ENCODE measurements around the gene POT1.
A peak's percentile ranks its signal among the peaks of the same experiment; 100 is the strongest.
"Not testable (repeated sequence)": the region's sequence is repeated elsewhere in the genome, so short reads cannot be mapped to it uniquely, and the experiment has no call there.

Gene POT1, protein sequence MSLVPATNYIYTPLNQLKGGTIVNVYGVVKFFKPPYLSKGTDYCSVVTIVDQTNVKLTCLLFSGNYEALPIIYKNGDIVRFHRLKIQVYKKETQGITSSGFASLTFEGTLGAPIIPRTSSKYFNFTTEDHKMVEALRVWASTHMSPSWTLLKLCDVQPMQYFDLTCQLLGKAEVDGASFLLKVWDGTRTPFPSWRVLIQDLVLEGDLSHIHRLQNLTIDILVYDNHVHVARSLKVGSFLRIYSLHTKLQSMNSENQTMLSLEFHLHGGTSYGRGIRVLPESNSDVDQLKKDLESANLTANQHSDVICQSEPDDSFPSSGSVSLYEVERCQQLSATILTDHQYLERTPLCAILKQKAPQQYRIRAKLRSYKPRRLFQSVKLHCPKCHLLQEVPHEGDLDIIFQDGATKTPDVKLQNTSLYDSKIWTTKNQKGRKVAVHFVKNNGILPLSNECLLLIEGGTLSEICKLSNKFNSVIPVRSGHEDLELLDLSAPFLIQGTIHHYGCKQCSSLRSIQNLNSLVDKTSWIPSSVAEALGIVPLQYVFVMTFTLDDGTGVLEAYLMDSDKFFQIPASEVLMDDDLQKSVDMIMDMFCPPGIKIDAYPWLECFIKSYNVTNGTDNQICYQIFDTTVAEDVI

DNA sequence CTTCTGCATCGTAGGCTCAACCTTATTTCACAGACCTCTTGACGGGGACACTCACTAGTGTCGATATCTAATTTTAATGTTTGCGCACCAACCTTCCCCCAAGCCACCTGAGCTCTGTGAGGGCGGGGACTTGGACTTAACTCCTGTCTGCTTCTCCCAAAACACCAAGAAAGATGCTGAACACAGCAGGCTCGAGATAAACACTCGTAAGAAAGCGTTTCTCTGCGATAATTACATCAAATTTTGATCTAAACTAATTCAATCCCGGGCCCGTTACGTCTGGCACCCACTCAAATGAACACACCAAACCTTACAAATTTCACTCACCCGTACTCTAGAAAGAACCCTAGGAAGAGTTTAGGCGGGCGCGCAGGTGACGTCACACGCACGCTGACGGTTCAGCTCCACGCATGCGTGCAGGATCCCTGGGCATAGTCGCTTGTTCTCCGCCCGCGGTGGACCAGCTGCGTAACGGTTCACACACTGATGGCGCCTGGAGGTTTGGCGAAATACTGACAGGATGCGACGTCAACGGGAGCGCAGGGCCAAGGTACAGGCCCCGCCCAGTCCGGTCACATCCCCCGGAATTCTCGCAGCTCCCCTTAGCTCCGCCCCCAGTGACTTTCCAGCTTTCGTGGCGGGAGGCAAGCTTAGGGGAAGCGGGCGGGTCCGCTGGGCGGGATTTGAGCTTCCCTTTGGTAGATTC lies at the start of gene POT1:
Gene POT1, minus strand, starts transcription at position 359 of the 706 bp plus-strand sequence. CDS start 32,652 bp downstream, outside the sequence.
- peak; percentile 94 for DNase-seq

DNA sequence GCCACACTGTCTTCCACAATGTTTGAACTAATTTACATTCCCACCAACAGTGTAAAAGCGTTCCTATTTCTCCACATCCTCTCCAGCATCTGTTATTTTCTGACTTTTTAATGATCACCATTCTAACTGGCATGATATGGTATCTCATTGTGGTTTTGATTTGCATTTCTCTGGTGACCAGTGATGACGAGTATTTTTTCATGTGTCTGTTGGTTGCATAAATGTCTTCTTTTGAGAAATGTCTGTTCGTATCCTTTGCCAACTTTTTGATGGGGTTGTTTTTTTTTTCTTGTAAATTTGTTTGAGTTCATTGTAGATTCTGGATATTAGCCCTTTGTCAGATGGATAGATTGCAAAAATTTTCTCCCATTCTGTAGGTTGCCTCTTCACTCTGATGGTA lies 45.5 kb upstream of the POT1 start:
- DNase-seq, result not testable (repeated sequence)

DNA sequence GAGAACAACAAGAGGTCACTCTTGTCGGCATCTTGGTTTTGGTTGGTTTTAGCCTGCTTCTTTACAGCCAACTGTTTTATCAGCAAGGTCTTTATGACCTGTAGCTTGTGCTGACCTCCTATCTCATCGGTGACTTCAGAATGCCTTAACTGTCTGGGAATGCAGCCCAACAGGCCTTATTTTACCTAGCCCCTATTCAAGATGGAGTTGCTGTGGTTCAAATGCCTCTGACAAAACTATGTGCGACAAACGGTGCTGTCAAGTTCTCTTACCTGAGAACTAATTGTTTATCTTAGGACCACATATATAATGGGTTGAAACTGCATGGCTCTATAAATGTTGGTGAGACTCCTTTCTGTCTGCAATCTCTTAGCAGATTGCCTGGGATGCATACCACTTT lies 35.9 kb upstream of the POT1 start:
- no peak for DNase-seq

DNA sequence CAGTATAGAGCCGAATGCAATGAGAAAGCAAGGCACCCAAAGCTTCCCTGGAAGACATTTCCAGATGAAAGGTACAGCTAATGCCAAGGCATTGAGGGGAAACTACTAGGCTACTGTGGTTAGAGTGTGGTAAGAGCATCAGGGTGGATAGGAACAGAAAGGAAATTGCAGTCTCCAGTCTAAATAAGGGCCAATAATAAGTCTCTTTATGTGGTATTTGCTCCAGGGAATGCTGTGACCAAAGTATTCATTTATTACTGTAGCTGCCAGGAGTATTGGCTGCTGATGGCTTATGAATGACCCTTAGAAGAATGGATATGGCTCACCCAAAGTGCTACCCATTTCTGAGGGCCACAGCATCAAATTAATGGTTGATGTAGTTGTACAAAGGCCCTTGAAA lies 30.1 kb upstream of the POT1 start:
- DNase-seq, result no peak

DNA sequence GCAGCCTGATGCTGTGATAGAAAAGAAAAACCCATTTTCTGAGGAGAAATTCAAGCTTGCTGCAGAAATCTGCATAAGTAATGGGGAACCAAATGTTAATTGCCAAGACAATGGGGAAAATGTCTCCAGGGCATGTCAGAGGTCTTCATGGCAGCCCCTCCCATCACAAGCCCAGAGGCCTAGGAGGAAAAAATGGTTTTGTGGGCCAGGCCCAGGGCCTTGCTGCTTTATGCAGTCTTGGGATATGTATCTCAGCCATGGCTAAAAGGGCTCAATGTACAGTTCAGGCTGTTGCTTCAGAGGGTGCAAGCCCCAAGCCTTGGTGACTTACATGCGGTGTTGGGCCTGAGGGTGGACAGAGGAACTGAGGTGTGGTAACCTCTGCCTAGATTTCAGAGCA lies 28.3 kb upstream of the POT1 start:
- not testable (repeated sequence) for DNase-seq

DNA sequence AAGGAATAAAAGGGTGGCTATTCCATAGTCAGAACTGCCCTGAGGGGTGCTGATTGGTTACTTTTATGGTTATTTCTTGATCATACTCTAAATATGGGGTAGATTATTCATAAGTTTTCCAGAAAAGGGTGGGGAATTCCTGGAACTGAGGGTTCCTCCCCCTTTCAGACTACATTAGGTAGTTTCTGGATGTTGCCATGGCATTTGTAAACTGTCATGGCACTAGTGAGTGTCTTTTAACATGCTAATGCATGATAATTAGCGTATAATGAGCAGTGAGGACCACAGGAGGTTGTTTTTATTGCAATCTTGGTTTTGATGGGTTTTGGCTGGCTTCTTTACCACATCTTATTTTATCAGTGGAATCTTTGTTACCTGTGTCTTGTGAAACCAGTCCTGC lies 26.5 kb upstream of the POT1 start:
- no peak for DNase-seq

DNA sequence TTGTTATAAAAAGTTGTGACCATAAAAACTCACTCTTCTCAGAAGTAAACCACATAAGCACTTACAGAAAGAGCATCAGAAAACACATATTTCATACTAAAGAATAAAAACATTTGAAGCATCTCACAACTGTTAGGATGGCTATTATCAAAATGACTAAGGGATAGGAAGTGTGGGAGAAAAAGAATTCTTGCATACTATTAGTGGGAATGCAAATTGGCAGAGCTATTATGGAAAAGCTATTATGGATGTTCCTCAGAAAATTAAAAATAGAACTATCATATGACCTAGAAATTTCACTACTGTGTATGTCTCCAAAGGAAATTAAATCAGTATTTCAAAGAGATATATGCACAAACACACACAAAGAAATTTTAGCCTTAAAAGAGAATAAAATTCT lies 25.2 kb upstream of the POT1 start:
- DNase-seq, result no peak

DNA sequence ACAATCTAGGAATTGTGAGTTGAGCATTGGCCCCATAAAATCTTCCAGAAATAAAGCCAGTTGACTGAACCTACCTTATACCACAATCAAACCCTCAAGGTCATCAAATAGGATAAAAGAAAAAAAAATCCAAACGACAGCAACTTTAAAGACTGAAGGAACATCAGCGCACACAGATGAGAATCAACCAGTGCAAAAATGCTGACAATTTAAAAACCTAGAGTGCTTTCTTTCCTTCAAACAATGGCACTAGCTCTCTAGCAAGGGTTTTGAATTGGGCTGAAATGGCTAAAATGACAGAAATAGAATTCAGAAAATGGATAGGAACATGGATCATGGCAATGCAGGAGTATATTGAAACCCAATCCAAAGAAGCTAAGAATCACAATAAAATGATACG lies 16.1 kb upstream of the POT1 start:
- DNase-seq, result no peak

DNA sequence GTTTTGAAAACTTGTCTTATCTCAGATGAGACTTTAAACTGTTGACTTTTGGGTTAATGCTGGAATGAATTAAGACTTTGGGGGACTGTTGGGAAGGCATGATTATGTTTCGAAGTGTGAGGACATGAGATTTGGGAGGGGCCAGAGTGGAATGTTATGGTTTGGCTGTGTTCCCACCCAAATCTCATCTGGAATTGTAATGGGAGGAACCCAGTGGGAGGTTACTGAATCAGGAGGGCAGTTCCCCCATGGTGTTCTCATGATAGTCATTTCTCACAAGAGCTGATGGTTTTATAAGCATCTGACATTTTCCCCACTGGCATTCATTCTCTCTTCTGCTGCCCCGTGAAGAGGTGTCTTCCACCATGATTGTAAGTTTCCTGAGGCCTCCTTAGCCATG lies 13.8 kb upstream of the POT1 start:
- no peak for DNase-seq

DNA sequence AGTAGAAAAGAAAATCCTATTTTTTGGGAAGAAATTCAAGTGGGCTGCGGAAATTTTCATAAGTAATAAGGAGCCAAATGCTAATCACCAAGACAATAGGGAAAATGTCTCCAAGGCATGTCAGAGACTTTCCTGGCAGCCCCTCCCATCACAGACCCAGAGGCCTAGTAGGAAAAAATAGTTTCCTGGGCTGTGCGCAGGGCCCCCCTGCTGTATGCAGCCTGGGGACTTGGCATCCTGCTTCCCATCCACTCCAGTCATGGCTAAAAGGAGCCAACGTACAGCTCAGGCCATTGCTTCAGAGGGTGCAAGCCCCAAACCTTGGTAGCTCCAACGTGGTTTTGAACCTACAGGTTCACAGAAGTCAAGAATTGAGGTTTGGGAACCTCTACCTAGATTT lies 12.8 kb upstream of the POT1 start:
- no peak for DNase-seq

DNA sequence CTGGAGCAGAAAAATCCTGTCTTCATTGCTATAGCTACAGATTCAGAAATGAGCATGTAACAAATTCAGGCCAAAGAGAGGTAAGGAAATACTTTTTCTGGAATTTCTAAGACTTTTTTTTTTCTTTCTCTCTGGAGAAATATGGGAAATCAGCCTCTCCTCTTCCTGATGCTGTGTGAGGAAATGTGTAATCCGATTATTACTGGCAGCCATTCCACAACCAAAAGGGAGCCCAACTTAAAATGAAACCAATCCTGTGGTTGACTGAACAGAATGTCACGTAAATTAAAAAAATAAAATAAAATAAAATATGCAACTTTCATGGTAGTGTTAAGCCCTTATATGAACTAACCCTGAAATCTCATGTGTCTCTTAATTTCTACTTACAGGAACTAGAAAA lies 10.7 kb upstream of the POT1 start:
- DNase-seq, result no peak

DNA sequence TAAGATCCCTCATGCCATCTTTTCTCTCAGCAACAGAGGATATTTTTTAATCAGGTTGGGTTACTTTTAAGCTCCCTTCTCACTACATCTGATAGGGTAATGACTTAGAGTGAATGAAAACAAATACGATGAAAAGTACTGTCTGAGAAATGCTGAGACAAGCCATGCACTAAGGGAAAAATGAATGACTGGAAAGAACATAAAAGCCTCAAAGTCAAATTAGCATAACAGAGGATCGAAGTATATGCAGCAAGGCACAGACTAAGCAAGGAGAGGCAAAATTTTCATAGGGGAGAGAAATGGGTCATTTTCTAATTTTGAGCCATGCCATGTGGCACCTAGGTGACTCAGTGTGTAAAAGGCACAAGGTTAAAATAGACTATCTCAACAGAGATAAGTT lies 8.5 kb upstream of the POT1 start:
- no peak for DNase-seq

DNA sequence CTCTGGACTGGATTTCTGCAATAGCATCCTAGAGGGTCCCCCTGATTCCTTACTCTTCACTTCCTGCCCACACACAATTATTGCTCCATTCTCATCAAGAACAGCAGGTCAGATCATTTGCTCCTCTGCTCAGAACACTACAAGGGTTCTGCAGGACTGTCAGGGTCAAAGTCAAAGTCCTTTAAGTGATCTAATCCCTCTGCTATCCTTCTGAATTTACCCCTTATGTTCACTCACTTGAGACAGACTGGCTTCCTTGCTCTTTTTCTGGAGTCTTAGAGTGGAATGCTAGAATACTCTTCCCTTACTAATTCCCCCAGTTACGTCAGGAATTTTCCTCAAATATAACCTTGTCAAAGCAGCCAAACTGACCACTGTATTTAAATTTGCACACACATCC lies 7.5 kb upstream of the POT1 start:
- no peak for DNase-seq

DNA sequence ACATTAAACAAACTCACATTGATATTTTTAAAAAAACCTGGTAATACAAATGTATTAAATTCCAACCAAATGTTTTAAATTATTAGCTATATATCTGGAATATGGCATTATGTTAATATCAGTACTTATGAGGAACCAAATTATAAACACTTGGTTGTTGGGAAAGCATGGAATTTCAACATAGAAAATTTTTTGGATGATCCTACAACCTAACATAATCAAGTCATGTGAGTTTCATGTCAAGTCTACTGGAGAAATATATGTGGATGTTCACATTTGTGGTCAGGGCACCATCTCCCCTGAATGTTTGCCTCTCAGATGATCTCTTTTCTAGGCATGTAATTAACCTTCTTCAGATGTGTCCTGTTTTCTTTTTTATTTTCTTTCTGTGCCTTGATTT lies 5.2 kb upstream of the POT1 start:
- no peak for DNase-seq

DNA sequence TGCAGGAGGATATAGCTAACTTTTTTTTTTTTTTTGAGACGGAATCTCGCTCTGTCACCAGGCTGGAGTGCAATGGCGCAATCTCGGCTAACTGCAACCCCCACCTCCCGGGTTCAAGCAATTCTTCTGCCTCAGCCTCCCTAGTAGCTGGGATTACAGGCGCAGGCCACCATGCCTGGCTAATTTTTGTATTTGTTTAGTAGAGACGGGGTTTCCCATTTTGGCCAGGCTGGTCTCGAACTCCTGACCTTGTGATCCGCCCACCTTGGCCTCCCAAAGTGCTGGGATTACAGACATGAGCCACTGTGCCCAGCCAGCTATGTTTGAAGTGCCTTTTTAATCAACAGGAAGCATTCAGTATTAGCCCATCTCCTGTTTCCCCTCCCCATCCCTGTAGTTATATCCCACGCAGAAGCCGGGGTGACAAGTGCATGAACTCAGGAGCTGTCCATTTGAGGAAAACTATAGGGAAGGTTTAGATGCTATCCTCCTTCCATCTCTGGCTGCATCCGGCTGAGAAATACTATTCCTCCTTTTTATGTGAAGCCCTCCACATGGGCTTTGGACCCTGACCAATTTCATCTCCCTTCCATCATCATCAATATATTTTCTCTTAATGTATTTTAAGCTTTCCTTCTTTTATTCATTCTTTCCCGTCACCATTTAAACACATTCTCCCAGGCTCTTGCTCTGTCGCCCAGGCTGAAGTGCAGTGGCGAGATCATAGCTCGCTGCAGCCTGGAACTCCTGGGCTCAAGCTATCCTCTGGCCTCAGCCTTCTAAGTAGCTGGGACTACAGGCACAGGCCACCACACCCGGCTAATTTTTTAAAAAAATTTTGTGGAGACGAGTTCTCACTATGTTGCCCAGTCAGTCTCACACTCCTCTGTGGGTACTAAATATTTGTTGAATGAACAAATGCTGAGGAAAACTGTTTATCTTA lies 1.3 kb upstream of the POT1 start:
- DNase-seq, result no peak

DNA sequence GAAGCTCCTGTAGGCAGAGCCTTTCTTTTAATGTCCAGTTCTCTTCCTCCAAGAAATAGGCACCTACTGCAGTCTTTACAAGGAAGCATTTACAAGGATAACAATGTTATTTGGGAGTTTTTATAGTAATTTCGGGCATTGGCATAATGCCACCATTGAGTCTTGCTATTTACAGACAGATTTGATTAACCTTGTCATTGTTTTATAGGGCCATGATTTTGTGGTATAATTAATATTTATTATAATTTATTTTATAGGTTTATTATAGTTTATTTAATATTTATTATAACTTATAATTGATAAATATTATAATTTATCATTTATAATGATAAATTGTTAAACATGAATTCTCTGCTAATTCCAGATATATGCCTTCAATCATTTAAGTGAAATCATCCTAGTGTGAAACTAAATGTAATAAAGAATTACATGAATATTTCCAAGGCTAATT lies 573 bp upstream of the POT1 start:
- no peak for DNase-seq

DNA sequence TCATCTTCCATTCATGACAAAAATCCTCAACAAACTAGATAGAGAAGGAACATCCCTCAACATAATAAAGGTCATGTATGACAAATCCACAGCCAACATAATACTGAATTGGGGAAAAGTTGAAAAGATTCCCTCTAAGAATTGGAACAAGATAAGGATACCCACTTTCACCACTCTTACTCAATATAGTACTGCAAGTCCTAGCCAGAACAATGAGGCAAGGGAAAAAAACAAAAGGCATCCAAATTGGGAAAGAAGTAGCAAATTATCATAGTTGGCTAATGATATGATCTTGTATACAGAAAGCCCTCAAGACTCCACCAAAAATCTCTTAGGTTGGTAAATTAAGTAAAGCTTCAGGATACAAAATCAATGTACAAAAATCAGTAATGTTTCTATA lies 4.7 kb downstream of the POT1 start:
- DNase-seq, result no peak

DNA sequence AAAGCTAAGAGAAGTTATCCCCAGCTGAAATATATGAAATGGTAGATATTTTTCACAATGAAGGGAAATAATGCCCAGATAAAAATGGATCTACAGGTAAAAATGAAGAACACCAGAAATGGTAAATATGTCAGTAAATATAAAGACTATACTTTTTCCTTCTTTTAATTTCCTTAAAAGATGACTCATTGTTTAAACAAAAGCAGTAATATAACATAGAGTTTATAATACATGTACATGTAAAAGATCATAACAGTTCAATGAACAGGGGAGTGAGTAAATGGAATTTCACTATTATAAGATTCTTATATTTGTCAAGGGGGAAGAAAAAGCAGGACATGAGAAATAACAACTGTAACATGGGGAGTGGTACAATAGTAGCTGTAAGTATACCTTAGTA lies 7.4 kb downstream of the POT1 start:
- DNase-seq, result no peak

DNA sequence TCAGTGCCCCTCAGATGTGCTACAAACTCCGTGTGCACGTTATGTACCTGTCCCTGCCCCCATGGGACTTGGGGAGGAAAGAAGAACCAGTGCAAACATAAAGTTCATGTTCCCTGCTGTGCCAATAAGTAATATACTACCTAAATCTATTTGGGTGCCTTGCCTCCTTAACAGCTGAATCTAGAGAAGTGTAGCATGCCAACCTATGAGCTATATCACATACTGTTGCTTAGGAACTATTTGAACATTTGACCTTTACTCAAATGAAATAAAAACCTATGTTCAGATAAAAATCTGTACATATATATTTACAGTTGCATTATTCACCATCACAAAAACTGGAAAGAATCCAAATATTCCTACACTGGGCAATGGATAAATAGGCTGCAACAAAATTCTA lies 9.8 kb downstream of the POT1 start:
- DNase-seq, result no peak

DNA sequence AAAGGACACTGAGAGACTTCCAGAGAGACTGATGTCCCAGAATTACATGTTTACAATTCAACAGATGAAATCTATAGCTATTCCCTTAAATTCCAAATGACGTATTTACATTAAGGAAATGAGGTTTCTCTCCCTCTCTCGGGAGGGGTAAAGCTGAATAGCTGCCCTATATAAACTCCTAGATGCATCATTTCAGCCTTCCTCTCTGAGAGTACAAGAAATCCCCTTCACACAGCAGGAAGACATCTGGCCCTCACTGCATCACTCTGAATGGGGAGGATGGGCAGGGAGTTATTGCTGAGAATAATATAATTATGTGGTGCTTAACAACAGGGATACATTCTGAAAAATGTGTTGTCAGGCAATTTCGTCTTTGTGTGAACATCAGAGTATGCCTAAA lies 11.0 kb downstream of the POT1 start:
- DNase-seq, result no peak

DNA sequence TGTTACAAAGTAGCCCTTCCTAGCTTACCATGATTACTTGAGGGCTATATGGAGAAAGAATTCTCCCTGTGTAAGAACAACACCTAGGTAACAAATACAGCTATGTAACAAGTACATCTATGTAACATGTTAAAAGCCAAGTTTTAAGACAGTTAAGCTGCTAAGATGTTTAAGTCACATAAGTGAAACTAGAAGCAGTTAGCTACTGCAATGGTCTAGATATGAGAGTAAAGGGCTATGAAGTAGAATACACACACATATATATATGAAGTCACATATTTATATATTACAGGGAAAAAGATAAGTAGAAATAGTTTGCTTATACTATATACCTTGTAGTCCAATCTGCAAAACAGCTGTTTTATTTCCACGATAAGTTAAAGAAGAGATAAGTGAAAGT lies 14.4 kb downstream of the POT1 start:
- DNase-seq, result no peak

DNA sequence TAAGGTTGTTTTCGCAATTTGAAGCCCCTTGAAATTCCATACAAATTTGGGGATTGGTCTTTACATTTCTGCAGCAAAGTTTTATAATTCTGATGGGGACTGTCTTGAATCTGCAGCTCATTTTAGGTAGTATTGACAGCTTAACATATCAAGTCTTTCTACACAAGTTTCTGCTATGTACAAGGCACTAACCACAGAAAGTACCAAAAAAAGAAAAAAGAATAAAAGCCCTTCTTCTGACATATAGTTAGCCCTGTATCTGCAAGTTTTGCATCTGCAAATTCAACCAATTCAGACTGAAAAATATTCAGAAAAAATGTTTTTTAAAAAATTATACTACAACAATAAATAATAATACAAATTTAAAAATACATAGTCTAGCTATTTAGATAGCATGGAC lies 15.3 kb downstream of the POT1 start:
- no peak for DNase-seq

DNA sequence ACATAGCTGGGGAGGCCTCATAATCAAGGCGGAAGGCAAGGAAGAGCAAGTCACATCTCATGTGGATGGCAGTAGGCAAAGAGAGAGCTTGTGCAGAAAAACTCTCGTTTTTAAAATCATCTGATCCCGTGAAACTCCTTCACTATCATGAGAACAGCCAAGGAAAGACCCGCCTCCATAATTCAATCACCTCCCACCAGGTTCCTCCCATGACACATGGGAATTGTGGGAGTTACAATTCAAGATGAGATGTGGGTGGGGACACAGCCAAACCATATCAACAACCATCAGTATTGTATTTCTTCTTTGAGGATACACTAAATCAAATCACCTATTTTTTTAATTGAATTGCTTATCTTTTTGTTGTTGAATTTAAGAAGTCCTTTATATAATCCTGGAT lies 16.7 kb downstream of the POT1 start:
- no peak for DNase-seq
